ENCODE measurements around the gene PTP4A1.
"Not testable (repeated sequence)": the region's sequence is repeated elsewhere in the genome, so short reads cannot be mapped to it uniquely, and the experiment has no call there.

The PTP4A1 gene

GRCh38 chr6:63572044-63572746, at the start of gene PTP4A1, which contains the start of gene LOC128125822:
Gene PTP4A1 (plus strand): TSS chr6:63572480. CDS start chr6:63576881, 4,401 bp downstream.
Gene LOC128125822 (plus strand): TSS chr6:63572480.
- peak; percentile 17 for FAIRE-seq

GRCh38 chr6:63522911-63523287, 49.4 kb upstream of the PTP4A1 start:
- not testable (repeated sequence) for FAIRE-seq

GRCh38 chr6:63523630-63524029, 48.6 kb upstream of the PTP4A1 start:
- FAIRE-seq: no peak

DNA sequence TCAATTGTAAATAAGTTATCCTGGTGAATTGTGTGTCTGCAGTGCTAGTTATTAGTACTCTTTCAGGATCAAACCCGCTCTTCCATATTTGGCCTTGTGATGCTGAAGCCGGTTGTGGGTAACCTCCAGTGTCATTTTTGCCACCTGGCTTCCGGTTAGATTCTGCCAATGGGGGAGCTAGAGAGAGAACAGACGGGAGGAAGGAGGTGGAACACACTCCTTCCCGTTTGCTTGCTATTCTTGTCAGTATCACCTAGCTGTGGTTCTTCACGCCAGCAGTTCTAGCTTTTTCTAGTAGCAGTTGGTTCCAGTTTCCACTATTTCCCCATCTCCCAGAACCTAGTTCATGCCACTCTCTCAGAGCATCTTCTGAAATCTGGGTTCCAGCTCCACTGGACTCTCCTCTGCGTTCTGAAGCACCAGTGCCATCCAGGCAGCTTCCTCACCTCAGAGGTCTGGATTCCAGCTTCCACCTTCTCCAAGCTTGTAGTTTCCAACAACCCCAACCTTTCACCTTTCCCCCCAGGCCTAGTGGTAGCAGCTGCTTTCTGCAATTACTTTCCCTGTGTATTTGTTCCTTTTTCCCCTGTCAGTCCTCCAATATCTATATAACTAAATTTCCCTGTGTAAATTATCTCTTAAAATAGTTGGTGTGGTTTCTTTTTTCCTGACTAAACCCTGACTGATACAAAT, 46.9 kb upstream of the PTP4A1 start:
- no peak for FAIRE-seq

DNA sequence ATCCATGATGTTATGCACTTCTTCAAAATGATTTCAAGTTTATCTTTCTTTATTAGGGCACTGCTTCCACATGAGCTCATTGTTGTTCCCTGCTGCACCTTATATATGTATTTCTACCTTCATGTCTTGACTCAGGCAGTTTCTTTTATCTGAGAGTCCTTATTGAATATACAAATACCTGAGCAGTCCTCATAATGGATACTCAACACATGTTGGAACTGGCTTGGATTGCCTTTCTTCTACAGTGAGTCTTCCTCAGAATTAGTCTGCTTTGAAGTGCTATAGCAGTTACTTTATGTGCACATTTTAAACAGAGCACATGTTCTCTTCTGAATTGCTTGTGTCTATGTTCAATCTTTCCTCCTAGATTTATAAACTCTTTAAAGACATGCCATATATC, 45.3 kb upstream of the PTP4A1 start:
- FAIRE-seq: no peak

DNA sequence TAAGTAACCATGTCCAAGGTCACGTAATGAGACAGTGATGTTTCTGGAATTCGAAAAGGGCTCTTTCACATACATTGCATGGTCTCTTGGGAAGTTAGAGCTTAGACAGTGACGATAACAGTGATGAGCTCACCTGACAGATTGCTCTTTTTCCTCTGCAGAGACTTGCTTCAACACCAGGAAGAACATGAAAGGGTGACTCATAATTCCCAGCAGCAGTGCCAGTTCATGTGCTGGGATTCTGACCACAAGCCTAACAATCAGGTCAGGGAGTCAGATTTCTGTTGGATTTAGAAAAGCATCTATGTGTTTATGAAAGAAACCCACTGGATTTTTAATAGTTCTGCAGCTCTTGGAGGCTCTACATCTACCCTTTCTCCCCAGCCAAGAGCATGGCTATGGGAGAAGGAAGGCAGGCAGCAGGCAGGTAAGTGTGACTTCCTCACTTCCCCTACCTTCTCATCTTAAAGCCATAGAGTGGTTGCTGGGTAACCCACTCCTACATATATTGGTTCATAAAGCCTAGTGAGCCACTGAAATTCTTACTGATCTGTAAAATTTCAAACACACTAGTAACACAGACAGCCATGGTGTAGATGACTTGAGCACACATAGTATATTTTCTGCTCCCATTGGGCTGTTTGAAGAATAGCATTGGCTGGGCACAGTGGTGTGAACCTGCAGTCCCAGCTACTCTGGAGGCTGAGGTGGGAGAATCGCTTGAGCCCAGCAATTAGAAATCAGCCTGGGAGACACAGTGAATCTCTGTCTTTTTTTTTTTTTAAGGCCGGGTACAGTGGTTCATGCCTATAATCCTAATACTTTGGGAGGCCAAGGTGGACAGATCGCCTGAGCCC, 44.4 kb upstream of the PTP4A1 start:
- peak; percentile 76 for FAIRE-seq

- no peak for FAIRE-seq
These were observed 42.8 kb upstream of the PTP4A1 start for GRCh38 chr6:63529498-63529897.

DNA sequence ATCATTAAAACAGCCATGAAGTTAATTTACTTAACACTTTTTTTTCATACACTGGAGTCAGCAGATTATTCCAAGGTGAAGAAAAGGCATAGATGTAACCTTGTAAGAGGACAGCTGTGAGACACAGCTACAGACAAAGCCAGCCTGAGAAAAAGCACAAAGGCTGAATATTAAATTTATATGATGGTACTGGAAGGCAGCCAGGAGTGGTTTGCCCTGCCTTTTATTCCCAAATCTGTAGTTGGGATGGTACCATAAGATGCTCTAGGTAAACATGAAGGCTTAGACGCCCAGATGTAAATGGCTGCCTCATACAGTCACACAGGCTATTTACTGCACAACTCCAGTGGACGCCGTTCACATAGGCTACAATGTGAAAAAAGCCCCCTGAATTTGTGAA, 42.1 kb upstream of the PTP4A1 start:
- no peak for FAIRE-seq

- FAIRE-seq: no peak
These were observed 41.3 kb upstream of the PTP4A1 start for GRCh38 chr6:63530991-63531390.

DNA sequence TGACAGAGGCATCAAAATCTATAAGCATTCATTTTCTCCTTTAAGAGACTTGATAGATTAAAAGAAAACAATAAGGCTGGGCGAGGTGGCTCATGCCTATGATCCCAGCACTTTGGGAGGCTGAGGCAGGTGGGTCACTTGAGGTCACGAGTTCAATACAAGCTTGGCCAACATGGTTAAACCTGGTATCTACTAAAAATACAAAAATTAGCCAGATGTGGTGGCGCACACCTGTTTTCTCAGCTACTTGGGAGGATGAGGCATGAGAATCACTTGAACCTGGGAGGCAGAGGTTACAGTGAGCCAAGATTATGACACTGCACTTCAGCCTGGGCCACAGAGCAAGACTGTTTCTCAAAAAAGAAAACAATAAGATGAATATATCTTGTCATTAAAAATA, 39.3 kb upstream of the PTP4A1 start:
- FAIRE-seq: no peak

DNA sequence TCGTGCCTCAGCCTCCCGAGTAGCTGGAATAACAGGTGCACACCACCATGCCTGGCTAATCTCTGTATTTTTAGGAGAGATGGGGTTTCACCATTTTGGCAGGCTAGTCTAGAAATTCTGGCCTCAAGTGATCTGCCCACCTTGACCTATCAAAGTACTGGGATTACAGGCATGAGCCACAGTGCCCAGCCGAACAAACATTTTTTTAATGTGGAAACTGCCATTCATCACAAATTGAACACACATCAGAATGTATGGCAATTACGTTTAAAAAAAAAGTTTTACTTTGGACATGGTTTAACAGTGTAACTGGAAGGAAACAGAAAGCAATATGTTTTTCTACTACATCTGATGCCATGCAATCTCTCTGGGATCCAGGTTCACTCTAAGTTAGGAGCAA, 38.3 kb upstream of the PTP4A1 start:
- FAIRE-seq: no peak

DNA sequence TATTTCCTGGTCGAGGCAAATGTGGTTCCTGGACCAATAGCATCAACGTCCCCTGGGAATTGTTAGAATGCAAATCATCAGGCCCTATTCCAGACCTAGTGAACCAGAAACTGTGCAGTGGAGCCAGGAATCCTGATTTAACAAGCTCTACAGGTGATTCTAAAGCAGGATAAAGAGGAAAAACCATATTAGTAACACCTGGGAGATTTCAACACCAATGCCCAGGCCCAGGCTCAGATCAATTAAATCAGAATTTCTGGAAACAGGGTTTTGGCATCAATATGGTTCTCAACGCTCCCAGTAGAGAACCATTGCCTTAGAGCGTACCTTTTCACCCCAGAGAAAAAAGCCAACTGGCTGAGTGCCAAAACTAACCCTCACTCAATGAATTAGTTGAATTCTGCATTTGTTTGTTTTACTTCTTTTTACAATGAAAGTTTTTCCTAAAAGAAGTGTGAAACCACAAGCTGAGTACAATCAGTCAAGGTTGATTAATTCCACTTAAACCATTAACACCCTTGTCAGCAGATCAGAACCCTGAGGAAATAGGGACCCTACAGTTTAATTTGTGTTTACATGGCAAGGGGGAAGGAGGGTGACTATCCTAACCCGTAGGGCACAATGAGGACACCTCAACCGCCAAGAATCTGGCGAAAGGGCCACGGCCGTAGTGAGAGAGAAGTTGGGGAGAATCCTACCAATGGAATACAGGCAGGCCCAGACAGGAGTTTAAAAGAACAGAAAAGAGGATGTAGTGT, 34.9 kb upstream of the PTP4A1 start:
- FAIRE-seq: no peak

- FAIRE-seq: no peak
These were observed 34.4 kb upstream of the PTP4A1 start for GRCh38 chr6:63537959-63538300.

GRCh38 chr6:63538550-63538949, 33.7 kb upstream of the PTP4A1 start:
- no peak for FAIRE-seq

DNA sequence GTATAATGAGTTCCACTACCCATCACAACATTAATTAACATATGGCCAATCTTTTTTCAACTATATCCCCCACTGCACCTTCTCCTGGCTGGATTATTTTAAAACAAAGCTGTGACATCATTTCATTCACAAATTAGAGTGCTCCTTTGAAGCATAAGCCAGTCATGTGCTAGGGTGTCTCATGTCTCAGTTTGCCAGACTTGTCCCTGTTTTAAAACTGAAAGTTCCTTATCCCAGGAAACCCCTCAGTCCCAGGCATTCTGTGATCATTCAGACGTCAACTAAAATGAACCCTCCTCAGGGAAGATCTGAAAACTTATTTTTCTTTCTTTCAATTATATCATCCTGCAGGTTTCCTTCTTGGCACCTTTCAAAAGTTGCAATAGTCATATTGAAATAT, 29.3 kb upstream of the PTP4A1 start:
- FAIRE-seq: no peak

DNA sequence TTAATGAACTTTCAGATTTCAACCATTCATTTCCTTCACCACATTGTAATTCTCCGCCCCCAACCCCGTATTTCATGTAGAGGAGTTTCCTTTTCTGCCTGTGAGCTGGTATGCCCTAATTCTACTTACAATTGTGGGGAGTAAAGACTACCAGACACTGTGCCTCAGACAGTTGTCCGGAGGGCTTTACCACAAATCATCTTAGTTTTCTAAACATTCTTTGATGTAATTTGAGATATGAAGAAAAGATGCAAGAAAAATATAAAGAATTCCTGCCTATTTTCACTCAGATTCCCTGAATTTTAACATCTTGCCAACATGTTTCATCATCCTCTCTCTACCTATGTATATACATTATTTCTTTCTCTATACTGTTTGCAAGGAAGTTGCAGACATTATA, 28.3 kb upstream of the PTP4A1 start:
- FAIRE-seq: no peak

DNA sequence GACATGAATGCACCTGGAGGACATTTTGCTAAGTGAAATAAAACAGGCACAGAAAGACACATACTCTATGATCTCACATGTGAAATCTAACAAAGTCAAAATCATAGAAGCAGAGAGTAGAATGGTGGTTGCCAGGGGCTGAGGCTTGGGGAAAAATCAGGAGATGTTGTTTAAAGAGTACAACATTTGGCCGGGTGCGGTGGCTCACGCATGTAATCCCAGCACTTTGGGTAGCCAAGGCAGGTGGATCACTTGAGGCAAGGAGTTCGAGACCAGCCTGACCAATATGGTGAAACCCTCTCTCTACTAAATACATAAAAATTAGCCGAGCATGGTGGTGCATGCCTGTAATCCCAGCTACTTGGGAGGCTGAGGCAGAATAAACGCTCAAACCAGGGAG, 26.0 kb upstream of the PTP4A1 start:
- no peak for FAIRE-seq

GRCh38 chr6:63546697-63547096, 25.6 kb upstream of the PTP4A1 start:
- FAIRE-seq: no peak

DNA sequence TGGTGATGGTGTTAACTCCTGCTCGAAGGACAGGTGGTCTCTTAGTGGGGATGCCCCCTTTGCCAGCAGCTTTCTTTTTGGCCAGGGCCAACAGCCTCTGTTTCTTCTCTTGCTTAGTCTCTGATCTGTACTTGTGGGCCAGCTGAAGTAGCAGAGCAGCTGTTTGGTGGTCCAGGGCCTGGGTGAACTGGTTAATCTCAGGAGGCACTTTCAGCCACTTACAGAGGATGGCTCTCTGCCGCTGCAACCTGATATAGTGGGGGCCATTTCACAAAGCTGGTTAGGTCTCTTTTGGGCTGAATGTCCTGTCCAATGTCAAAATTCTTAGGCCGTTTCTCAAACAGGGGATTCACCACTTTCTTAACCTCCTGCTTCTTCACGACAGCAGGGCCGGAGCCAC, 23.2 kb upstream of the PTP4A1 start:
- no peak for FAIRE-seq

DNA sequence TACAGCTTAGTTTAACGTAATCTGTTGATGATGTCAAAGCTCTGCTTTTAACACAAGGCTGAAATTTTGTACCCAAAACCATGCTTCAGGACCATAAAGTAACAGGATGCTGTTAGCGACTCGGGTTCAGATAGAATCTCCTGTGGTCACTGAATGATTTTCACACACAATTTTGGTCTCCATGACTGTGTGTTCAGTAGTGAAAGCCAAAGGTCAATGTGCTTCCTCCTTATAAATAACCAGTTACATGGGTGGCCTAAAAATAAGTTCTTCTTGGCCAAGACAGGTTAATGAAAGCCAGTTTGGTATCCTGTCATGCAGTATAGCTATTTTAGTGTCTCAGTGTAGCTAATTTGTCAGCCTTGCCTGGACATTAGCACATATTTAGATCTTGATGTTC, 19.1 kb upstream of the PTP4A1 start:
- FAIRE-seq: no peak

DNA sequence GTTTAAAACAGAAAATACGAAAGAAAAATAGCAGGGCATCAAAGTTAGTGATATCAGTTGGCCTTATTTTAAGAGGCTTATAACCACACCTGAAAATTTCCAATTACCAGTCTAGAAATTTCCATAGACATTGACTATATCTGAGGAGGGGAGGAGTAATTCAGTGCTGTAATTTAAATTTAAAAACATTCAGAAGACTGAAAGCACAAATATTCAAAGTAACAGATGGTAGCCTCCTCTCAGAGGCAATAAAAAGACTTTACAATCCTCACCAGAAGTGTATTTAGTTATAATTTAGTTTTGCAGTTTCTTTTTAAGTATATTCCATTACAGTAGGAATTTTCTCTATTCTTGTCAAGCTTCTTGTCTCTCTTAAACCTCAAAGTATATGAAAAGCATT, 18.4 kb upstream of the PTP4A1 start:
- FAIRE-seq: no peak

GRCh38 chr6:63554782-63555181, 17.5 kb upstream of the PTP4A1 start:
- FAIRE-seq: no peak

GRCh38 chr6:63556369-63556768, 15.9 kb upstream of the PTP4A1 start:
- FAIRE-seq: no peak
